K562 (cell line): ENCODE data around the gene SLAMF6. TPM values are rescaled to one million over a fixed set of nuclear protein-coding genes. Genes with fewer than 3 reads are reported as not detected.

Source experiments
- ATAC-seq: fragments of 200-7000 bp; cut with Tn5 transposase; 3 replicates; pipeline ENCODE4 v1.9.1; 2020; ENCODE audit warnings: moderate library complexity
- BruUV-seq: library from RNA; stranded (reverse); fragments of 400-500 nt; replicated peaks from 2 replicates; lab custom pipeline; 2021; lab: Mats Ljungman, UMichigan
- CTCF ChIA-PET: fragments of 300-600 bp; formaldehyde crosslinking; extraction: SDS; loops from one replicate; lab custom pipeline; 2021; ENCODE audit warnings: low intra/inter-chr PET ratio; lab: Yijun Ruan, JAX
- POLR2A ChIA-PET: fragments of 300-600, 350-650 bp; sonication (Branson Sonifier 250); formaldehyde crosslinking; extraction: SDS; loops from one replicate; lab custom pipeline; 2021; ENCODE audit warnings: antibody characterized with exemption, inconsistent platforms; lab: Yijun Ruan, JAX
- DNase-seq, 4 experiments: peaks; one replicate each; pipeline versions ENCODE4 v3.0.0 to v3.0.0-alpha.2; 2011 to 2018; ENCODE audit warnings: low spot score in 3 of 4, mixed read lengths in 3 of 4; ENCODE audit errors: extremely low read depth in 1 of 4
- FAIRE-seq: peaks from 2 replicates; lab custom pipeline; 2011; peaks lifted over from hg19 to GRCh38; lab: Jason Lieb, UNC
- H2AFZ ChIP-seq: 2 replicates; pipeline ENCODE4 v1.6.0; 2011; ENCODE audit warnings: low read depth, low read length, control low read depth, inconsistent platforms
- H3K27ac ChIP-seq: fragments of 200-600 bp; 3 replicates; pipeline ENCODE4 v1.8.0; 2011; ENCODE audit warnings: low read depth, mild to moderate bottlenecking, control low read depth, inconsistent platforms, low read length, moderate library complexity, mixed read lengths; ENCODE audit errors: extremely low read depth
- H3K27me3 ChIP-seq, 2 experiments: fragments of 300-600 bp in 1 of 2; 2 replicates in 1 of 2; 3 replicates in 1 of 2; pipeline versions ENCODE4 v1.6.0 to v1.8.0; 2011; ENCODE audit warnings: inconsistent platforms in 2 of 2, low read length in 2 of 2, mild to moderate bottlenecking in 1 of 2, mixed read lengths in 1 of 2, moderate library complexity in 1 of 2; ENCODE audit not compliant: control insufficient read depth in 2 of 2, insufficient read depth in 2 of 2
- H3K36me3 ChIP-seq: fragments of 300-600 bp; 3 replicates; pipeline ENCODE4 v1.8.0; 2011; ENCODE audit warnings: mild to moderate bottlenecking, low read length, inconsistent platforms; ENCODE audit not compliant: control insufficient read depth, insufficient read depth
- H3K4me1 ChIP-seq, 2 experiments: fragments of 200-600 bp in 1 of 2; replicated peaks in 1 of 2; 2 replicates in 1 of 2; 3 replicates in 1 of 2; pipeline versions ENCODE4 v1.5.1 to v1.8.0; 2011; ENCODE audit warnings: inconsistent platforms in 2 of 2, low read length in 2 of 2, mild to moderate bottlenecking in 1 of 2, mixed read lengths in 1 of 2, moderate library complexity in 1 of 2; ENCODE audit not compliant: control insufficient read depth in 2 of 2, insufficient read depth in 2 of 2
- H3K4me2 ChIP-seq: 2 replicates; pipeline ENCODE4 v1.6.1; 2011; ENCODE audit warnings: low read length, control low read depth, inconsistent platforms, mixed read lengths; ENCODE audit not compliant: insufficient read depth
- H3K4me3 ChIP-seq: fragments of 200-600 bp; sonication (generic), shearing (Covaris generic); 2 replicates; pipeline ENCODE4 v1.5.1; 2016; ENCODE audit warnings: control low read depth, inconsistent platforms
- H3K79me2 ChIP-seq: fragments of 200-600 bp; 3 replicates; pipeline ENCODE4 v1.8.0; 2011; ENCODE audit warnings: low read length, inconsistent platforms; ENCODE audit not compliant: control insufficient read depth, insufficient read depth
- H3K9ac ChIP-seq, 2 experiments: 2 replicates each; pipeline versions ENCODE4 v1.6.0 to v1.6.1; 2011; ENCODE audit warnings: low read depth in 2 of 2, low read length in 2 of 2, control low read depth in 1 of 2, inconsistent platforms in 1 of 2, mild to moderate bottlenecking in 1 of 2, mixed read lengths in 1 of 2; ENCODE audit not compliant: insufficient read depth in 1 of 2
- H3K9me1 ChIP-seq: one replicate; pipeline ENCODE4 v1.6.0; 2011; ENCODE audit warnings: inconsistent platforms, mild to moderate bottlenecking, low read length, moderate library complexity; ENCODE audit not compliant: control insufficient read depth, insufficient read depth
- H3K9me3 ChIP-seq: replicated peaks from 2 replicates; pipeline ENCODE4 v1.5.1; 2011; ENCODE audit warnings: low read depth, low read length, inconsistent platforms; ENCODE audit not compliant: control insufficient read depth, insufficient read depth
- H4K20me1 ChIP-seq: replicated peaks from 2 replicates; pipeline ENCODE4 v1.6.1; 2011; ENCODE audit warnings: low read length, inconsistent platforms, mixed read lengths; ENCODE audit not compliant: control insufficient read depth, insufficient read depth
- EHMT2 ChIP-seq: fragments of 450-650 bp; IDR thresholded peaks from 2 replicates; pipeline ENCODE4 v1.6.1; 2018; ENCODE audit warnings: antibody characterized with exemption
- MYBL2 ChIP-seq, 2 experiments: fragments of 450-650 bp in 1 of 2; sonication (generic) in 1 of 2; formaldehyde crosslinking in 1 of 2; IDR thresholded peaks; 2 replicates each; pipeline versions ENCODE4 v1.6.1 to v1.8.1; 2017 to 2022; ENCODE audit warnings: borderline replicate concordance in 1 of 2, inconsistent platforms in 1 of 2, low read depth in 1 of 2, mild to moderate bottlenecking in 1 of 2, missing genetic modification reagents in 1 of 2, moderate library complexity in 1 of 2
- PPARD ChIP-seq: fragments of 250-450 bp; sonication (Bioruptor Pico); IDR thresholded peaks from 2 replicates; pipeline ENCODE4 v1.8.0; 2022; ENCODE audit warnings: inconsistent platforms, mild to moderate bottlenecking, moderate library complexity
- PTBP1 ChIP-seq: fragments of 200-400 bp; formaldehyde crosslinking; IDR thresholded peaks from 2 replicates; pipeline ENCODE4 v1.6.1; 2017; ENCODE audit warnings: low read depth, low read length
- RBM22 ChIP-seq: fragments of 200-400 bp; formaldehyde crosslinking; IDR thresholded peaks from 2 replicates; pipeline ENCODE4 v1.6.1; 2018; ENCODE audit warnings: low read length, low read depth; ENCODE audit not compliant: poor library complexity, severe bottlenecking
- TAF1 ChIP-seq: IDR thresholded peaks from 2 replicates; pipeline ENCODE4 v1.6.1; 2011; ENCODE audit warnings: mild to moderate bottlenecking, low read length, moderate library complexity; ENCODE audit not compliant: insufficient read depth, control insufficient read depth, severe bottlenecking; ENCODE audit errors: extremely low read depth
- YY1 ChIP-seq, 3 experiments: IDR thresholded peaks; 2 replicates each; pipeline ENCODE4 v1.6.1; 2011; ENCODE audit warnings: low read length in 2 of 3, mild to moderate bottlenecking in 2 of 3, moderate library complexity in 2 of 3, borderline replicate concordance in 1 of 3, control low read depth in 1 of 3, low read depth in 1 of 3; ENCODE audit not compliant: insufficient read depth in 3 of 3, insufficient replicate concordance in 2 of 3, control insufficient read depth in 1 of 3, insufficient read length in 1 of 3; ENCODE audit errors: extremely low read depth in 1 of 3
- ZBTB5 ChIP-seq: fragments of 450-650 bp; IDR thresholded peaks from 2 replicates; pipeline ENCODE4 v1.6.1; 2017; ENCODE audit warnings: antibody characterized with exemption
- ZNF23 ChIP-seq: fragments of 250-450 bp; sonication (Bioruptor Pico); IDR thresholded peaks from 2 replicates; pipeline ENCODE4 v1.4.0; 2020; ENCODE audit warnings: mild to moderate bottlenecking
- WGBS: fragments of 100-300 bp; shearing (Covaris generic); methylation state at CpG from one replicate; pipeline ENCODE4 v1.1.6; 2016; ENCODE audit warnings: low coverage, mixed read lengths; ENCODE audit not compliant: insufficient coverage; ENCODE audit errors: missing lambda C conversion rate; 5-methylcytosine and 5-hydroxymethylcytosine counted together
- in situ Hi-C: fragments of 300-500 bp; cut with MboI; formaldehyde crosslinking; loops from 4 replicates; pipeline ENCODE4 v1.15.0; 2018; ENCODE audit warnings: inconsistent platforms, mixed read lengths
- intact Hi-C: fragments of 100-400 bp; cut with micrococcal nuclease; formaldehyde crosslinking; loops from 2 replicates; pipeline ENCODE4 v1.14.2; 2022
- polyA plus RNA-seq, 8 experiments: library from polyadenylated mRNA; depleted of rRNA in 4 of 8; stranded (reverse) in 5 of 8; unstranded in 3 of 8; fragments of >200 nt; fragmentation: Nextera tagmentation in 2 of 8; fragmentation: Illumina TruSeq in 1 of 8; extraction: Ambion mirVana in 2 of 8; extraction: Trizol in 1 of 8; gene quantifications; 2 replicates each; pipeline versions ENCODE4 v1.2.1 to v1.2.3, GENCODE V29; 2011 to 2014; ENCODE audit warnings: inconsistent platforms in 1 of 8, missing spikeins in 1 of 8
- total RNA-seq, 7 experiments: library from RNA; depleted of rRNA in 6 of 7; stranded (reverse); fragments of >200 nt in 6 of 7; fragmentation: Illumina TruSeq in 2 of 7; extraction: Trizol in 2 of 7; gene quantifications; 2 replicates each; pipeline versions ENCODE4 v1.2.1 to v1.2.3, GENCODE V29; 2011 to 2021; ENCODE audit warnings: low replicate concordance in 1 of 7
- TF ChIP-seq, protein P1 (sequence below): sonication (generic); formaldehyde crosslinking; IDR thresholded peaks from 2 replicates; pipeline ENCODE4 v1.4.0; 2020; ENCODE audit warnings: mild to moderate bottlenecking, missing genetic modification reagents
- TF ChIP-seq, protein P2 (sequence below): sonication (generic); formaldehyde crosslinking; IDR thresholded peaks from 2 replicates; pipeline ENCODE4 v1.8.0; 2023; ENCODE audit warnings: missing genetic modification reagents, mild to moderate bottlenecking, borderline replicate concordance

SLAMF6 gene
- total and polyA plus RNA-seq, 9 of the 15 experiments (the other 6 are each of a cell fraction or from before 2014, with no cell fraction given), result 0.56 to 4.8 (median 1.1) TPM

DNA sequence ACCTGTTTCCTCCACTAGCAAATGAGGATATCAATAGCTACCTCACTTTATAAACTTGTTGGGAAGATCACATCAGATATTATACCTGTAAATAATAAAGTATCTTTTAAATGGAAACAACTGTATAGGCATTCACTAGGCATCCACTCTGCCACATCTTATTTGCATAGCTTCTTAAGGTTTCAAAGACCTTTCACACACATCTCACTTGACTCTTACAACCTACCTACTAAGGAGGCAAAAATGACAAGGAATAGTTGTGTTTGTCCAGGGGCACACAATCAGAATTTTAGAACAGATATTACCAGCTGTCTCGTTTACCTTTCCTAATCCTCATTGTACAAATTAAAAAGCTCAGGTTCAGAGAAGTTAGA is 71.2 kb downstream of the SLAMF6 start:
- Histone ChIP-seq H3K36me3 (no peaks in the 10 kb centered on the region), H3K4me3 (no peak overlapping the region), H3K9me1 (no peaks in the 10 kb centered on the region), H3K9me3 (no peaks in the 10 kb centered on the region)
- CTCF ChIA-PET, result no interaction called here
- 7% methylated on average over 1 of the region's 1 CpG for WGBS
- no peak for FAIRE-seq
- intact Hi-C loops, result no loop called here
- TF ChIP-seq YY1 (IDR thresholded peaks at IDR 0.05; ENCODE audit: borderline replicate concordance in 1 of 3, control insufficient read depth in 1 of 3, extremely low read depth in 1 of 3, insufficient read depth in 3 of 3, insufficient read length in 1 of 3, insufficient replicate concordance in 2 of 3, low read depth in 1 of 3, low read length in 2 of 3) (no peak), RBM22 (no peak), PTBP1 (no peak), PPARD (CRISPR knock-in tag) (no peak), ZBTB5 (no peak), ZNF23 (CRISPR knock-in tag) (no peak), TAF1 (no peak), MYBL2 (IDR thresholded peaks at IDR 0.05; ENCODE audit: low read depth) (no peak), MYBL2 (CRISPR knock-in tag; IDR thresholded peaks at IDR 0.05; ENCODE audit: borderline replicate concordance) (no peak), EHMT2 (no peak)
- TF ChIP-seq, protein P1, sequence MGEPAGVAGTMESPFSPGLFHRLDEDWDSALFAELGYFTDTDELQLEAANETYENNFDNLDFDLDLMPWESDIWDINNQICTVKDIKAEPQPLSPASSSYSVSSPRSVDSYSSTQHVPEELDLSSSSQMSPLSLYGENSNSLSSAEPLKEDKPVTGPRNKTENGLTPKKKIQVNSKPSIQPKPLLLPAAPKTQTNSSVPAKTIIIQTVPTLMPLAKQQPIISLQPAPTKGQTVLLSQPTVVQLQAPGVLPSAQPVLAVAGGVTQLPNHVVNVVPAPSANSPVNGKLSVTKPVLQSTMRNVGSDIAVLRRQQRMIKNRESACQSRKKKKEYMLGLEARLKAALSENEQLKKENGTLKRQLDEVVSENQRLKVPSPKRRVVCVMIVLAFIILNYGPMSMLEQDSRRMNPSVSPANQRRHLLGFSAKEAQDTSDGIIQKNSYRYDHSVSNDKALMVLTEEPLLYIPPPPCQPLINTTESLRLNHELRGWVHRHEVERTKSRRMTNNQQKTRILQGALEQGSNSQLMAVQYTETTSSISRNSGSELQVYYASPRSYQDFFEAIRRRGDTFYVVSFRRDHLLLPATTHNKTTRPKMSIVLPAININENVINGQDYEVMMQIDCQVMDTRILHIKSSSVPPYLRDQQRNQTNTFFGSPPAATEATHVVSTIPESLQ (CRISPR knock-in tag), result no peak
- TF ChIP-seq, protein P2, sequence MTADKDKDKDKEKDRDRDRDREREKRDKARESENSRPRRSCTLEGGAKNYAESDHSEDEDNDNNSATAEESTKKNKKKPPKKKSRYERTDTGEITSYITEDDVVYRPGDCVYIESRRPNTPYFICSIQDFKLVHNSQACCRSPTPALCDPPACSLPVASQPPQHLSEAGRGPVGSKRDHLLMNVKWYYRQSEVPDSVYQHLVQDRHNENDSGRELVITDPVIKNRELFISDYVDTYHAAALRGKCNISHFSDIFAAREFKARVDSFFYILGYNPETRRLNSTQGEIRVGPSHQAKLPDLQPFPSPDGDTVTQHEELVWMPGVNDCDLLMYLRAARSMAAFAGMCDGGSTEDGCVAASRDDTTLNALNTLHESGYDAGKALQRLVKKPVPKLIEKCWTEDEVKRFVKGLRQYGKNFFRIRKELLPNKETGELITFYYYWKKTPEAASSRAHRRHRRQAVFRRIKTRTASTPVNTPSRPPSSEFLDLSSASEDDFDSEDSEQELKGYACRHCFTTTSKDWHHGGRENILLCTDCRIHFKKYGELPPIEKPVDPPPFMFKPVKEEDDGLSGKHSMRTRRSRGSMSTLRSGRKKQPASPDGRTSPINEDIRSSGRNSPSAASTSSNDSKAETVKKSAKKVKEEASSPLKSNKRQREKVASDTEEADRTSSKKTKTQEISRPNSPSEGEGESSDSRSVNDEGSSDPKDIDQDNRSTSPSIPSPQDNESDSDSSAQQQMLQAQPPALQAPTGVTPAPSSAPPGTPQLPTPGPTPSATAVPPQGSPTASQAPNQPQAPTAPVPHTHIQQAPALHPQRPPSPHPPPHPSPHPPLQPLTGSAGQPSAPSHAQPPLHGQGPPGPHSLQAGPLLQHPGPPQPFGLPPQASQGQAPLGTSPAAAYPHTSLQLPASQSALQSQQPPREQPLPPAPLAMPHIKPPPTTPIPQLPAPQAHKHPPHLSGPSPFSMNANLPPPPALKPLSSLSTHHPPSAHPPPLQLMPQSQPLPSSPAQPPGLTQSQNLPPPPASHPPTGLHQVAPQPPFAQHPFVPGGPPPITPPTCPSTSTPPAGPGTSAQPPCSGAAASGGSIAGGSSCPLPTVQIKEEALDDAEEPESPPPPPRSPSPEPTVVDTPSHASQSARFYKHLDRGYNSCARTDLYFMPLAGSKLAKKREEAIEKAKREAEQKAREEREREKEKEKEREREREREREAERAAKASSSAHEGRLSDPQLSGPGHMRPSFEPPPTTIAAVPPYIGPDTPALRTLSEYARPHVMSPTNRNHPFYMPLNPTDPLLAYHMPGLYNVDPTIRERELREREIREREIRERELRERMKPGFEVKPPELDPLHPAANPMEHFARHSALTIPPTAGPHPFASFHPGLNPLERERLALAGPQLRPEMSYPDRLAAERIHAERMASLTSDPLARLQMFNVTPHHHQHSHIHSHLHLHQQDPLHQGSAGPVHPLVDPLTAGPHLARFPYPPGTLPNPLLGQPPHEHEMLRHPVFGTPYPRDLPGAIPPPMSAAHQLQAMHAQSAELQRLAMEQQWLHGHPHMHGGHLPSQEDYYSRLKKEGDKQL (CRISPR knock-in tag), result no peak
- TF ChIP-seq, all 486 proteins: peak for 0
- Histone ChIP-seq H3K9ac (no peak overlapping the region), H3K4me2 (no peak overlapping the region), H4K20me1 (no peaks in the 10 kb centered on the region), H3K27me3 (no peaks in the 10 kb centered on the region), H2AFZ (peak overlapping the region; percentile 32), H3K79me2 (no peaks in the 10 kb centered on the region), H3K4me1 (peaks cover 0 to 7% of the 10 kb centered on the region in 2 experiments; a peak in 4 of 5 replicates), H3K27ac (no peak overlapping the region)
- in situ Hi-C loops, result no loop called here
- no peak for ATAC-seq
- POLR2A ChIA-PET, result interaction anchor here (0.8 to 1.0 kb wide), 3 partner anchors 9 to 63 kb away, joined by 3 to 5 read pairs (median 4); no protein-coding TSS in a partner anchor
- DNase-seq, result no peak
- no TSS peak for BruUV-seq
